Stimulated activated CD4-positive, alpha-beta T cell treated with anti-CD3 and anti-CD28 coated beads, Interleukin-1b, Interleukin-23, amount 100 ng/mL, for 1 hour (primary cell): ENCODE measurements around the gene SPAAR.

Experiments
- DNase-seq, 2 donors: peaks; one replicate each; pipeline ENCODE4 v3.0.0-alpha.2; 2020; ENCODE audit warnings: low read depth in 2 of 2

The SPAAR gene

DNA sequence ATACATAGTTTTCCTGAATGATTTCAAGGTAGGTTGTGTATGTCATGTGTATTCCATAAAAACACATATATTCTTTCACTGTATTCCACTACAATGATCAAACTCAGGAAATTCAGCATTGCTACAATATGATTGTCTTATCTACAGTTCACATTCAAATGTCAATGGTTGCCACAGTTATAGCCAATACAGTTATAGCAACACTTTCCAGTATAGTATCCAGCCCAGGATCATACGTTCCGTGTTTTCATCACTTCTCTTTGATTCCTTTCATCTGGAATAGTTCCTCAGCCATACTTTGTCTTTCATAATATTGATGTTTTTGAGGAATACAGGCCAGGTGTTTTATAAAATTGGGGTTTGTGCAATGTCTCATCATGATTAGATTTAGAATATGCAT lies 39.2 kb downstream of the SPAAR start:
- no peak for DNase-seq

- no peak for DNase-seq
Observed at GRCh38 chr9:35948901-35949318, 39.6 kb downstream of the SPAAR start.

GRCh38 chr9:35951736-35952135 lies 42.4 kb downstream of the SPAAR start:
- no peak for DNase-seq

DNA sequence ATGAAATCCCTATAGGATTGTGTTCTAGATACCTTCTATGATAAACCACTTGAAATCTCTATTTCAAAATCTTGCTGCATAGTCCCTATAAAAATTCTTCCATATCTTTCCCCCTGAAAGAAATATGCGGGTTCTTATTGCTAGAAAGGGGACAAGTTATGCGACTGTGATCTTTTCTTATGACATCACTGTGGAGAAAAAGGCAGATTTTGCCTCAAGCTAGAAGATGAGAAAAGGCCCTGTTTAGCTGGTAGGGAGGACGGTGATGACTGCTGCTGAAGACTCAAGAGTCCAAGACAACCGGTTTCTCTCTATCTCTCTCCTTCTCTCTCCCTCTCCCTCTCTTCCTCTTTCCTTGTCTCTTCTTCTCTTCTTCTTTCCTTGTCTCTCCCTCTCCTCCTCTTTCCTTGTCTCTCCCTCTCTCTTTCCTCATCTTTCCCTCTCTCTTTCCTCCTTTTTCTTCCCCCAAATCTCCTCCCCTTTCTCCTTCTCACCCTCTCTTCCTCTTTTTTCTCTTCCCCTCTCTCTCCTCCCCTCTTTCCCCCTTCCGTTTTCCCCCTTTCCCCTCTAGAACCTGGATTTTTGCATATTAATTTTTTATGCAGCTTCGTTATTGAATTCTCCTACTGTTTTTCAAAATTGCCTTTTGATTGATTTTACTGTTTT lies 43.4 kb downstream of the SPAAR start:
- no peak for DNase-seq

DNA sequence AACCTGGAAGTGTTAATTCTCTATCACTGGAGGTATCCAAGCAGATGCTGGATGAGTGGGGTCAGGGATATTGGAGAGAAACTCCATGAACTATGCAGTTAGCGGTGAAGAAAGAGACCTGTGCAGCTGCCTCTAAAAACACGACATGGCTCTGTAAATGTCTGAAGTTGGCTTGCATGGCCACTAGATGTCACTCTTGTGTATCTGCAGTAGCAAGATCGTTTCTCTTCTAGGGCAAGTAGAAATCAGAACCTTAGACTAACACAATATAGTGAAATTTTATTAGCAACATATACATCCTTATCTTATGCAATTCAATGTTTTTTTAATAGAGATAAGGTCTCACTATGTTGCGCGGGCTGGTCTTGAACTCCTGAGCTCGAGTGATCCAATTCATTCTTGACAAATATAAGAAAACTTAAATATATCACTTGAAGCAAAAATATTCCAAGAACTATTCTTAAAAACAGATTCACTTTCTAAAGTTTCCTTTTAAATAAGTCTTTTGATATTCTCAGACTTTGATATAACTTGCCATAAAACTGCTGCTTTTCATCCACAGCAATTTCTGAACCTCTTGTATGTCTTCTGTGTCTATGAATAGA lies 45.8 kb downstream of the SPAAR start:
- no peak for DNase-seq

DNA sequence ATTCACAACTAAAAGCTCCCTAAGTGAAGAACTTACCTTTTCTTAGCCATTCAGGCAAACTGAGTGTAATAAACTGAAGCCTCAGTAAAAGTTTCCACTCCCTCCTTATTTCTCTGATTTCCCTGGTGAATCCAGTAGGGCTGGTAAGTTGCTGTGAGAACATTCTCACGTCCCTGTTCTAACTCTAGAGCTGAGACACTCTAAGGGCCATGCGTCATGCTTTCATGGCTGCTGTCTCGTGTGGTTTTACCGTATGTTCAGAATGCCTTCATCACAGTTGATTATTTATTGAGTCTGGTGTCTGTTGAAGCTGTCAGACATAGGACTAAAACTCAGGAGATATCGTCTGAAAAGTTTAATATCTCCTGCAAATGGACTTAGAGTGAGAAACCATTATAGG lies 47.4 kb downstream of the SPAAR start:
- no peak for DNase-seq

DNA sequence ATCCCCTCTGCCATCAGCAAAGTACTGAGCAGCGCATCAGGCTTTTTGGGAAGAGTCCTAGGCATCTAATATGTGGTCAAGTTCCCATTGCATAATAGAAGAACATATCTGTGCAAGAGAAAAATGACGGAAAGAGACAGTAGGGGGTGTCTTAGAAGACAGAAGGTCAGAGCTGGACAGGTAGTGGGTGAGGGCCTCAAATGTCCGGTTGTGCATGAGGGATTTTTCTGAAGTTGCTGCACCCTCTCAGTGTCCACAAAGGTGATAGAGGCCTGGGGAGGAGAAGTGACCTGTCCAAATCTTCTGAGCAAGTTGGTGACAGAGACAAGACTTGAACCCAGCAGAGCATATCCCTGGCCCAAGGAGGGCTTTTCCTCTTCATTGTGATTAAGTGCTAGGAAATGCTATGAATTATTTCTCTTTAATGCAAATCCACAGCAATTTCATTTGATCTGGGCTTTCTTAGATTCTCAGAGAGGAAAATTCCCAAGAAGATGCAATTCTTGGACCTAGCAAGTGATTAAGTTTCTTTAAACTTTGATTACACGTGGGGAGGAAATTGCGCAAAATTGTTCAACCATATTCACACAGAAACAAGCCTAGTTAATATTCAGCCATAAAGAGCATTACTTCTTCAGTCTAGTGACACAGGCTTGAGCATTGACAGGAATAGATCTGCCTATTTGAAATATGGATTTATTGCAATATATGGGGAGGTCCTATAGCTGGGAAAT lies 49.0 kb downstream of the SPAAR start, which contains the start of gene OR2S2:
Gene OR2S2, minus strand, starts transcription at position 51 of the 734 bp plus-strand sequence. CDS start 56 bp downstream, outside the sequence.
- no peak for DNase-seq

DNA sequence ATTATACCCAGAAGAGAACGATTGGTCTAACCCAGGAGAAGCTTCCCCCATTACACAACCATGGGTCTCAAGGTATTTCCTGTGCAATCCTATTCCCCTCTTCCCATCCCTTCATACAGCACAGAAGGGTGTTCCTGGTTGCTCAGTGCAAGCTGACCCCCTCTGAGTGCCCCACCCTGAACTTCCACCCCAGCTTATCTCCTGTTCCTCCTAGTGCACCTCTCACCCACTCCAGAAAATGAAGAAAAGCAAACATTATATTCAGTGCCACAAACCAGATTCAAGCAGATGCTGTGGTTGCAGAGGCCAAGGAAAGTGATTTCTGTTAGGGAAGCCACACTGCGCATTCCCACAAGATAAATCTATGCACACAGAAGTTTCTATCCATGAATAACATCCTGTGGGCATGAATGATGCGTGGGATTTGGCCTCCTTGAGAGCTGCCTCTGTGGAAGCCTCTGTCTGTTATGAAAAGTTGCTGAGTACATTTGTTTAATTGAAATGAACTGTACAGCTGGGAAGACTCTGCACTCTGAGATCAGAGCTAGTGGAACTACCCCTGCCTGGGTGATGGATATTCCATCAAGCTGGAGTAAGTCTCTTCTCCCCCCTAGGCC lies 50.9 kb downstream of the SPAAR start:
- DNase-seq = no peak
